ENCODE measurements around the gene RAP1GAP2.

RAP1GAP2 gene

GRCh38 chr17:2926019-2926650, 129.9 kb downstream of the RAP1GAP2 start:
- no peaks in the 10 kb centered on the region for H3K27me3 Mint-ChIP-seq (ENCODE audit: low read depth)
- no peak overlapping the region for H3K4me3 Mint-ChIP-seq
- no peaks in the 10 kb centered on the region for H3K9me3 Mint-ChIP-seq
- peaks cover 5% of the 10 kb centered on the region for H3K4me1 Mint-ChIP-seq (ENCODE audit: low read depth)
- H3K36me3 Mint-ChIP-seq (ENCODE audit: low read depth): no peaks in the 10 kb centered on the region
- no peak overlapping the region for H3K27ac Mint-ChIP-seq
- DNase-seq (ENCODE audit: low spot score): no peak

GRCh38 chr17:2928294-2928890, 132.2 kb downstream of the RAP1GAP2 start:
- no peaks in the 10 kb centered on the region for H3K27me3 Mint-ChIP-seq (ENCODE audit: low read depth)

GRCh38 chr17:2929881-2930533, 133.8 kb downstream of the RAP1GAP2 start:
- DNase-seq (ENCODE audit: low spot score): no peak
- no peaks in the 10 kb centered on the region for H3K27me3 Mint-ChIP-seq (ENCODE audit: low read depth)
- peaks cover 1% of the 10 kb centered on the region for H3K36me3 Mint-ChIP-seq (ENCODE audit: low read depth)
- no peak overlapping the region for H3K4me3 Mint-ChIP-seq
- H3K9me3 Mint-ChIP-seq: no peaks in the 10 kb centered on the region
- H3K27ac Mint-ChIP-seq: no peak overlapping the region
- H3K4me1 Mint-ChIP-seq (ENCODE audit: low read depth): peaks cover 5% of the 10 kb centered on the region

More at GRCh38 chr17:2928294-2928890, 132.2 kb downstream of the RAP1GAP2 start:
- no peak for DNase-seq (ENCODE audit: low spot score)
- Mint-ChIP-seq H3K9me3 (no peaks in the 10 kb centered on the region), H3K4me1 (ENCODE audit: low read depth) (peaks cover 5% of the 10 kb centered on the region), H3K4me3 (no peak overlapping the region), H3K27ac (no peak overlapping the region), H3K36me3 (ENCODE audit: low read depth) (no peaks in the 10 kb centered on the region)

- H3K4me1 Mint-ChIP-seq (ENCODE audit: low read depth): peaks cover 5% of the 10 kb centered on the region
- H3K27me3 Mint-ChIP-seq (ENCODE audit: low read depth): no peaks in the 10 kb centered on the region
- peaks cover 1% of the 10 kb centered on the region for H3K36me3 Mint-ChIP-seq (ENCODE audit: low read depth)
- no peaks in the 10 kb centered on the region for H3K9me3 Mint-ChIP-seq
- no peak overlapping the region for H3K27ac Mint-ChIP-seq
- DNase-seq (ENCODE audit: low spot score): no peak
- no peak overlapping the region for H3K4me3 Mint-ChIP-seq
Observed at GRCh38 chr17:2931876-2932275, 135.6 kb downstream of the RAP1GAP2 start.

- DNase-seq (ENCODE audit: low spot score): no peak
- H3K4me3 Mint-ChIP-seq: no peak overlapping the region
- no peaks in the 10 kb centered on the region for H3K27me3 Mint-ChIP-seq (ENCODE audit: low read depth)
- peaks cover 5% of the 10 kb centered on the region for H3K4me1 Mint-ChIP-seq (ENCODE audit: low read depth)
- peaks cover 1% of the 10 kb centered on the region for H3K36me3 Mint-ChIP-seq (ENCODE audit: low read depth)
- no peaks in the 10 kb centered on the region for H3K9me3 Mint-ChIP-seq
- no peak overlapping the region for H3K27ac Mint-ChIP-seq
Observed at GRCh38 chr17:2932946-2933345, 136.7 kb downstream of the RAP1GAP2 start.

- no peaks in the 10 kb centered on the region for H3K27me3 Mint-ChIP-seq (ENCODE audit: low read depth)
- DNase-seq (ENCODE audit: low spot score): no peak
- no peak overlapping the region for H3K4me3 Mint-ChIP-seq
- no peaks in the 10 kb centered on the region for H3K9me3 Mint-ChIP-seq
- peaks cover 1% of the 10 kb centered on the region for H3K36me3 Mint-ChIP-seq (ENCODE audit: low read depth)
- H3K4me1 Mint-ChIP-seq (ENCODE audit: low read depth): peaks cover 5% of the 10 kb centered on the region
- no peak overlapping the region for H3K27ac Mint-ChIP-seq
Observed at GRCh38 chr17:2933606-2934005, 137.4 kb downstream of the RAP1GAP2 start.

GRCh38 chr17:2935632-2936031, 139.4 kb downstream of the RAP1GAP2 start:
- no peaks in the 10 kb centered on the region for H3K9me3 Mint-ChIP-seq
- no peaks in the 10 kb centered on the region for H3K27me3 Mint-ChIP-seq (ENCODE audit: low read depth)
- peaks cover 1% of the 10 kb centered on the region for H3K36me3 Mint-ChIP-seq (ENCODE audit: low read depth)
- peaks cover 2% of the 10 kb centered on the region for H3K4me1 Mint-ChIP-seq (ENCODE audit: low read depth)
- no peak overlapping the region for H3K27ac Mint-ChIP-seq
- no peak for DNase-seq (ENCODE audit: low spot score)
- no peak overlapping the region for H3K4me3 Mint-ChIP-seq

- Mint-ChIP-seq H3K27ac (no peak overlapping the region), H3K36me3 (ENCODE audit: low read depth) (peaks cover 1% of the 10 kb centered on the region), H3K4me3 (no peak overlapping the region), H3K9me3 (no peaks in the 10 kb centered on the region), H3K27me3 (ENCODE audit: low read depth) (no peaks in the 10 kb centered on the region), H3K4me1 (ENCODE audit: low read depth) (no peaks in the 10 kb centered on the region)
- no peak for DNase-seq (ENCODE audit: low spot score)
Observed at GRCh38 chr17:2936351-2936750, 140.1 kb downstream of the RAP1GAP2 start.

GRCh38 chr17:2936771-2937321, 140.6 kb downstream of the RAP1GAP2 start:
- no peaks in the 10 kb centered on the region for H3K9me3 Mint-ChIP-seq

GRCh38 chr17:2937331-2938003, 141.2 kb downstream of the RAP1GAP2 start:
- H3K9me3 Mint-ChIP-seq: no peaks in the 10 kb centered on the region
- no peaks in the 10 kb centered on the region for H3K27me3 Mint-ChIP-seq (ENCODE audit: low read depth)
- no peak for DNase-seq (ENCODE audit: low spot score)
- H3K36me3 Mint-ChIP-seq (ENCODE audit: low read depth): peaks cover 1% of the 10 kb centered on the region
- H3K4me3 Mint-ChIP-seq: no peak overlapping the region
- no peaks in the 10 kb centered on the region for H3K4me1 Mint-ChIP-seq (ENCODE audit: low read depth)
- no peak overlapping the region for H3K27ac Mint-ChIP-seq

More at GRCh38 chr17:2936771-2937321, 140.6 kb downstream of the RAP1GAP2 start:
- Mint-ChIP-seq H3K36me3 (ENCODE audit: low read depth) (peaks cover 1% of the 10 kb centered on the region), H3K27me3 (ENCODE audit: low read depth) (no peaks in the 10 kb centered on the region), H3K4me3 (no peak overlapping the region), H3K27ac (no peak overlapping the region), H3K4me1 (ENCODE audit: low read depth) (no peaks in the 10 kb centered on the region)
- no peak for DNase-seq (ENCODE audit: low spot score)

GRCh38 chr17:2939714-2940351, 143.6 kb downstream of the RAP1GAP2 start:
- Mint-ChIP-seq H3K27ac (no peak overlapping the region), H3K9me3 (no peaks in the 10 kb centered on the region), H3K27me3 (ENCODE audit: low read depth) (peaks cover 6% of the 10 kb centered on the region), H3K4me3 (no peak overlapping the region), H3K4me1 (ENCODE audit: low read depth) (peaks cover 5% of the 10 kb centered on the region), H3K36me3 (ENCODE audit: low read depth) (no peaks in the 10 kb centered on the region)
- DNase-seq (ENCODE audit: low spot score): no peak

- no peaks in the 10 kb centered on the region for H3K36me3 Mint-ChIP-seq (ENCODE audit: low read depth)
- no peak overlapping the region for H3K4me3 Mint-ChIP-seq
- H3K27ac Mint-ChIP-seq: no peak overlapping the region
- DNase-seq (ENCODE audit: low spot score): no peak
- no peaks in the 10 kb centered on the region for H3K9me3 Mint-ChIP-seq
- peaks cover 9% of the 10 kb centered on the region for H3K27me3 Mint-ChIP-seq (ENCODE audit: low read depth)
- peaks cover 8% of the 10 kb centered on the region for H3K4me1 Mint-ChIP-seq (ENCODE audit: low read depth)
Observed at GRCh38 chr17:2940352-2940751, 144.1 kb downstream of the RAP1GAP2 start.

- Mint-ChIP-seq H3K36me3 (ENCODE audit: low read depth) (no peaks in the 10 kb centered on the region), H3K27me3 (ENCODE audit: low read depth) (peaks cover 11% of the 10 kb centered on the region), H3K27ac (peak overlapping the region; percentile 60), H3K4me3 (no peak overlapping the region), H3K9me3 (no peaks in the 10 kb centered on the region), H3K4me1 (ENCODE audit: low read depth) (peaks cover 8% of the 10 kb centered on the region)
- no peak for DNase-seq (ENCODE audit: low spot score)
Observed at GRCh38 chr17:2943981-2944380, 147.7 kb downstream of the RAP1GAP2 start.

Measured in T-helper 2 cell treated with Interferon-gamma antibody and Interleukin-4, amounts not matched to agents 5 μg/mL and 100 μg/mL, for 36 hours (primary cell).